ENCODE measurements around the gene SRP72.

DNA sequence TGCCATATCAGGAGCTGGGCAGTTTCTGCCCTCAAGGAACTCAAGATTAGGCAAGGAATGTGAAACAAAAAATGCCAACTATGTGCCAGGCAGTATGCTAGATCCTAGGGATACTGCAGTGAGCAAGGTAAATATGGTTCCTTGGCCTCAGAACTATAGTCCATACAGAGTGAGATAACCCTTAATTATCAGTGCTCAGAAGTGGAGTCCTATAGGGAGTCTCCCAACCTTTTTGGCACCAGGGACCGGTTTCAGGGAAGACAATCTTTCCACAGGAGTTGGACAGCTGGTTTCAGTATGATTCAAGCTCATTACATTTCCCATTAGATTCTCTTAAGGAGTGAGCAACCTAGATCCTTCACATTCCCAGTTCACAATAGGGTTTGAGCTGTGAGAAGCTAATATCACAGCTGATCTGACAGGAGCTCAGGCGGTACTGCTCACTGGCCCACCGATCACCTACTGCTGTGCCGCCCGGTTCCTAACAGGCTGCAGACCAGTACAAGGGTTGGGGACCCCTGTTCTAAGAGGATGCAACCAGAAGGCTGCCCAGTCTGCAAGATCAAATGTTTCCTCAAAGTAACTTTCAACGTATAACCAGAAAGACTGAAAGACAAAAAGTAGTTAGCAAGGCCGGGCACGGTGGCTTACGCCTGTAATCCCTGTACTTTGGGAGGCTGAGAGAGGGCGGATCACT lies 1.7 kb upstream of the SRP72 start:
- TF ChIP-seq CTCF (IDR thresholded peaks at IDR 0.05; ENCODE audit: low read length) = no peak
- TF ChIP-seq EZH2 (optimal IDR thresholded peaks at IDR 0.05; ENCODE audit: low read depth, low read length) = no peak
